Adrenal gland (tissue), 5 donors: Measurements from ENCODE around the gene ZBTB39.

ENCODE experiments used
- CTCF ChIP-seq, 6 experiments: fragments of 450-650 bp in 4 of 6; fragments of 200-600 bp in 2 of 6; sonication (generic) in 1 of 6; IDR thresholded peaks; 1 replicate in 5 of 6; 2 replicates in 1 of 6; pipeline versions ENCODE4 v1.5.1 to v1.8.0; 2016 to 2021; ENCODE audit warnings: antibody characterized with exemption in 6 of 6, mild to moderate bottlenecking in 2 of 6, moderate library complexity in 1 of 6
- POLR2A ChIP-seq, 2 donors: fragments of 450-650 bp; IDR thresholded peaks; one replicate each; pipeline ENCODE4 v1.6.1; 2017; ENCODE audit warnings: antibody characterized with exemption in 2 of 2, mild to moderate bottlenecking in 2 of 2, moderate library complexity in 1 of 2
- donor health status: DM: no; HTN: no; CAD: no.

DNA sequence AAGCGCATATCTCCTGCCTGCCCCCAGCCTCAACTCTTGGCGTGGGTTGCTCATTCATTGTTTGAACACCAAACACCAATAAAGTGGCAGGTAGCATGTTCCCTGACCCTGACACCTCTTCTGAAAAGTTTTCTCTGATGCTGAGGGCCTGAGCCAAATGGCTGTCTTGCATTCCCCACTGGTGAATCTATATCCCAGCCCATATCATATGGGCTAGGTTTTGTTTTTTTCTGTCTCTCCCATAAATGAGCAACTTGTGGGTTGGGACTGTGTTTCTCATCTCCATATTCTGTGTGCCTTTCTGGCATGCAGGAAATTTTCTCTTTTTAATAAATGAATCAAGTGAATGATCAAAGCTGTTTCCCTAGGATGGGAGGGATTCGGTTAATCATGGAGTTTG, 38.5 kb upstream of the ZBTB39 start:
- TF ChIP-seq CTCF (IDR thresholded peaks at IDR 0.05) (no peak), POLR2A (IDR thresholded peaks at IDR 0.05) (no peak)
